ENCODE measurements around the gene ZNF280B.

- TF ChIP-seq POLR2AphosphoS5 (IDR thresholded peaks at IDR 0.05; ENCODE audit: low read depth) (no peak), CTCF (conservative IDR thresholded peaks at IDR 0.05; ENCODE audit: low read depth in 2 of 2) (no peak), EZH2phosphoT487 (IDR thresholded peaks at IDR 0.05; ENCODE audit: unreplicated experiment) (no peak), REST (IDR thresholded peaks at IDR 0.05; ENCODE audit: unreplicated experiment) (no peak), EZH2 (IDR thresholded peaks at IDR 0.05; ENCODE audit: low read depth, unreplicated experiment) (no peak), ZNF462 (CRISPR knock-in tag; IDR thresholded peaks at IDR 0.05) (no peak), JUNB (IDR thresholded peaks at IDR 0.05; ENCODE audit: unreplicated experiment) (no peak)
Observed at GRCh38 chr22:22478470-22478869, 30.1 kb downstream of the ZNF280B start.

Measured in GM23338 (cell line).